Naive B cell (primary cell): ENCODE results near the gene PPARA. TPM values are rescaled to one million over a fixed set of nuclear protein-coding genes. Genes with fewer than 3 reads are reported as not detected.
"Not testable (repeated sequence)": the region's sequence is repeated elsewhere in the genome, so short reads cannot be mapped to it uniquely, and the experiment has no call there.

Experiments used
- ATAC-seq, 2 donors: fragments of 150-1000 bp; cut with Tn5 transposase; 2 replicates each; pipeline ENCODE4 v1.10.0; 2021; ENCODE audit warnings: low read depth in 2 of 2, mild to moderate bottlenecking in 2 of 2, moderate library complexity in 2 of 2
- DNase-seq: peaks from one replicate; pipeline ENCODE4 v3.0.0; 2022
- H3K27ac Mint-ChIP-seq, 6 donors: one replicate each; pipeline ENCODE4 v1.8.0; 2020 to 2022; ENCODE audit warnings: mild to moderate bottlenecking in 6 of 6, mixed read lengths in 6 of 6, moderate library complexity in 5 of 6, inconsistent platforms in 2 of 6
- H3K27me3 Mint-ChIP-seq, 3 donors: one replicate each; pipeline ENCODE4 v1.8.0; 2021 to 2022; ENCODE audit warnings: mixed read lengths in 3 of 3, mild to moderate bottlenecking in 1 of 3
- H3K36me3 Mint-ChIP-seq, 2 donors: one replicate each; pipeline ENCODE4 v1.8.0; 2020 to 2022; ENCODE audit warnings: mixed read lengths in 2 of 2, inconsistent platforms in 1 of 2, mild to moderate bottlenecking in 1 of 2
- H3K4me1 Mint-ChIP-seq, 3 donors: one replicate each; pipeline ENCODE4 v1.8.0; 2020 to 2022; ENCODE audit warnings: mixed read lengths in 3 of 3, inconsistent platforms in 1 of 3, mild to moderate bottlenecking in 1 of 3, moderate library complexity in 1 of 3
- H3K4me3 Mint-ChIP-seq, 8 donors: one replicate each; pipeline ENCODE4 v1.8.0; 2020 to 2022; ENCODE audit warnings: mild to moderate bottlenecking in 8 of 8, mixed read lengths in 8 of 8, moderate library complexity in 8 of 8, inconsistent platforms in 2 of 8
- H3K9me3 Mint-ChIP-seq, 7 donors: one replicate each; pipeline ENCODE4 v1.8.0; 2020 to 2022; ENCODE audit warnings: mixed read lengths in 7 of 7, mild to moderate bottlenecking in 5 of 7, inconsistent platforms in 2 of 7, moderate library complexity in 1 of 7
- polyA plus RNA-seq, 6 donors: library from polyadenylated mRNA; unstranded; fragments of 300-500 nt; fragmentation: Illumina TruSeq; gene quantifications; one replicate each; pipeline ENCODE4 v1.2.3, GENCODE V29; 2021; ENCODE audit warnings: low read depth in 6 of 6

Gene PPARA
- polyA plus RNA-seq, 6 donors from 2014 or later = 4.6 to 10.8 (median 7.0) TPM

GRCh38 chr22:46125816-46126765 is 24.2 kb upstream of the PPARA start:
- no peak overlapping the region for H3K4me3 Mint-ChIP-seq
- DNase-seq (no peak), ATAC-seq (no peak)
- H3K4me1 Mint-ChIP-seq = peaks cover 19 to 31% (median 23%) of the 10 kb centered on the region in 3 donors
- no peaks in the 10 kb centered on the region for H3K27me3 Mint-ChIP-seq
- H3K9me3 Mint-ChIP-seq = no peaks in the 10 kb centered on the region
- no peaks in the 10 kb centered on the region for H3K36me3 Mint-ChIP-seq
- no peak overlapping the region for H3K27ac Mint-ChIP-seq

GRCh38 chr22:46126853-46127385 is 23.4 kb upstream of the PPARA start:
- Mint-ChIP-seq H3K36me3 (no peaks in the 10 kb centered on the region), H3K4me3 (no peak overlapping the region), H3K9me3 (no peaks in the 10 kb centered on the region), H3K27me3 (no peaks in the 10 kb centered on the region), H3K4me1 (peaks cover 19 to 31% (median 29%) of the 10 kb centered on the region in 3 donors), H3K27ac (no peak overlapping the region)
- ATAC-seq (no peak), DNase-seq (no peak)

- H3K4me3 Mint-ChIP-seq = no peak overlapping the region
- ATAC-seq = no peak
- no peak for DNase-seq
- H3K27me3 Mint-ChIP-seq = no peaks in the 10 kb centered on the region
- no peak overlapping the region for H3K27ac Mint-ChIP-seq
- H3K36me3 Mint-ChIP-seq = no peaks in the 10 kb centered on the region
- peaks cover 19 to 34% (median 29%) of the 10 kb centered on the region in 3 donors for H3K4me1 Mint-ChIP-seq
- H3K9me3 Mint-ChIP-seq = no peaks in the 10 kb centered on the region
Observed at GRCh38 chr22:46127556-46127955, 22.8 kb upstream of the PPARA start.

- ATAC-seq = no peak
- Mint-ChIP-seq H3K9me3 (no peaks in the 10 kb centered on the region), H3K27ac (no peak overlapping the region), H3K4me3 (peak overlapping the region in 4 of 8 donors; percentile 15 to 82 (median 80)), H3K27me3 (no peaks in the 10 kb centered on the region), H3K36me3 (no peaks in the 10 kb centered on the region), H3K4me1 (peaks cover 19 to 40% (median 29%) of the 10 kb centered on the region in 3 donors)
- DNase-seq = no peak
Observed at GRCh38 chr22:46128606-46129005, 21.7 kb upstream of the PPARA start.

- Mint-ChIP-seq H3K27me3 (no peaks in the 10 kb centered on the region), H3K36me3 (no peaks in the 10 kb centered on the region), H3K4me3 (peak overlapping the region; percentile 66 to 87 (median 80)), H3K27ac (peak overlapping the region; percentile 22 to 93 (median 60)), H3K4me1 (peaks cover 19 to 40% (median 29%) of the 10 kb centered on the region in 3 donors), H3K9me3 (no peaks in the 10 kb centered on the region)
- peak; percentile 64 for DNase-seq
- ATAC-seq = peak; percentile 92 to 93
Observed at GRCh38 chr22:46129390-46130041, 20.8 kb upstream of the PPARA start.

GRCh38 chr22:46131151-46131587 is 19.2 kb upstream of the PPARA start:
- DNase-seq = no peak
- no peak for ATAC-seq
- Mint-ChIP-seq H3K9me3 (no peaks in the 10 kb centered on the region), H3K4me3 (peak overlapping the region in 5 of 8 donors; percentile 16 to 82 (median 52)), H3K36me3 (no peaks in the 10 kb centered on the region), H3K4me1 (peaks cover 19 to 40% (median 29%) of the 10 kb centered on the region in 3 donors), H3K27me3 (no peaks in the 10 kb centered on the region), H3K27ac (peak overlapping the region in 1 of 6 donors; percentile 65)

GRCh38 chr22:46132193-46132829 is 18.0 kb upstream of the PPARA start:
- not testable (repeated sequence) for DNase-seq, H3K27me3 Mint-ChIP-seq, H3K9me3 Mint-ChIP-seq, ATAC-seq, H3K36me3 Mint-ChIP-seq
- peaks cover 19 to 37% (median 29%) of the 10 kb centered on the region in 3 donors for H3K4me1 Mint-ChIP-seq
- H3K27ac Mint-ChIP-seq = peak overlapping the region in 1 of 6 donors; percentile 78
- peak overlapping the region in 1 of 8 donors; percentile 68 for H3K4me3 Mint-ChIP-seq

GRCh38 chr22:46132830-46133587 is 17.3 kb upstream of the PPARA start:
- H3K9me3 Mint-ChIP-seq = no peaks in the 10 kb centered on the region
- no peak overlapping the region for H3K27ac Mint-ChIP-seq
- H3K4me3 Mint-ChIP-seq = no peak overlapping the region
- no peaks in the 10 kb centered on the region for H3K36me3 Mint-ChIP-seq
- DNase-seq (no peak), ATAC-seq (no peak)
- no peaks in the 10 kb centered on the region for H3K27me3 Mint-ChIP-seq
- H3K4me1 Mint-ChIP-seq = peaks cover 19 to 34% (median 29%) of the 10 kb centered on the region in 3 donors

- DNase-seq (no peak), ATAC-seq (no peak)
- Mint-ChIP-seq H3K4me1 (peaks cover 19 to 33% (median 29%) of the 10 kb centered on the region in 3 donors), H3K4me3 (no peak overlapping the region), H3K9me3 (no peaks in the 10 kb centered on the region), H3K36me3 (no peaks in the 10 kb centered on the region), H3K27me3 (no peaks in the 10 kb centered on the region), H3K27ac (no peak overlapping the region)
Observed at GRCh38 chr22:46133588-46133855, 16.8 kb upstream of the PPARA start.

- H3K27me3 Mint-ChIP-seq = no peaks in the 10 kb centered on the region
- DNase-seq (no peak), ATAC-seq (no peak)
- no peak overlapping the region for H3K27ac Mint-ChIP-seq
- H3K36me3 Mint-ChIP-seq = no peaks in the 10 kb centered on the region
- peaks cover 13 to 26% (median 23%) of the 10 kb centered on the region in 3 donors for H3K4me1 Mint-ChIP-seq
- H3K9me3 Mint-ChIP-seq = no peaks in the 10 kb centered on the region
- no peak overlapping the region for H3K4me3 Mint-ChIP-seq
Observed at GRCh38 chr22:46134111-46134705, 16.1 kb upstream of the PPARA start.

GRCh38 chr22:46135611-46136485 is 14.5 kb upstream of the PPARA start:
- H3K4me1 Mint-ChIP-seq = peaks cover 0 to 10% (median 7%) of the 10 kb centered on the region in 3 donors
- H3K27ac Mint-ChIP-seq = peak overlapping the region in 1 of 6 donors; percentile 84
- H3K27me3 Mint-ChIP-seq = no peaks in the 10 kb centered on the region
- no peaks in the 10 kb centered on the region for H3K9me3 Mint-ChIP-seq
- no peak overlapping the region for H3K4me3 Mint-ChIP-seq
- ATAC-seq = no peak
- no peaks in the 10 kb centered on the region for H3K36me3 Mint-ChIP-seq
- no peak for DNase-seq
